H1 (cell line): ENCODE data around the gene SEL1L. TPM values are rescaled to one million over a fixed set of nuclear protein-coding genes. Genes with fewer than 3 reads are reported as not detected.
"Not testable (repeated sequence)": the region's sequence is repeated elsewhere in the genome, so short reads cannot be mapped to it uniquely, and the experiment has no call there.

Experiments used
- CTCF ChIA-PET: fragments of 300-600 bp; sonication (Branson Sonifier 250); formaldehyde crosslinking; loops from one replicate; lab custom pipeline; 2021; ENCODE audit not compliant: partially characterized antibody; lab: Charles Lee
- POLR2A ChIA-PET: fragments of 300-600 bp; sonication (Branson Sonifier 250); formaldehyde crosslinking; loops from one replicate; lab custom pipeline; 2021; ENCODE audit warnings: inconsistent platforms; ENCODE audit not compliant: partially characterized antibody; lab: Charles Lee
- DNase-seq, 2 experiments: peaks; one replicate each; pipeline versions ENCODE4 v3.0.0 to v3.0.0-alpha.2; 2010 to 2022; ENCODE audit warnings: low spot score in 2 of 2, low read depth in 1 of 2, mixed read lengths in 1 of 2
- FAIRE-seq: peaks from 2 replicates; lab custom pipeline; 2011; peaks lifted over from hg19 to GRCh38; lab: Jason Lieb, UNC
- H2AFZ ChIP-seq: 2 replicates; pipeline ENCODE4 v1.8.1; 2012; ENCODE audit warnings: low read length, inconsistent platforms
- H2AK5ac ChIP-seq: 2 replicates; pipeline ENCODE4 v1.6.1; 2013; ENCODE audit warnings: low read depth, low read length
- H2BK120ac ChIP-seq: replicated peaks from 2 replicates; pipeline ENCODE3; 2013; ENCODE audit warnings: low read depth, low read length, inconsistent platforms
- H2BK12ac ChIP-seq: 2 replicates; pipeline ENCODE4 v1.6.1; 2013; ENCODE audit warnings: low read depth, low read length
- H2BK15ac ChIP-seq: 2 replicates; pipeline ENCODE4 v1.6.1; 2013; ENCODE audit warnings: low read length
- H2BK20ac ChIP-seq: 2 replicates; pipeline ENCODE4 v1.6.1; 2013; ENCODE audit warnings: low read length
- H2BK5ac ChIP-seq: 2 replicates; pipeline ENCODE4 v1.6.1; 2013; ENCODE audit warnings: low read depth, low read length
- H3K14ac ChIP-seq: 2 replicates; pipeline ENCODE4 v1.6.1; 2013; ENCODE audit warnings: inconsistent platforms; ENCODE audit not compliant: insufficient read length
- H3K18ac ChIP-seq: 2 replicates; pipeline ENCODE4 v1.6.1; 2013; ENCODE audit warnings: low read length; ENCODE audit errors: extremely low read depth
- H3K23ac ChIP-seq: 2 replicates; pipeline ENCODE4 v1.6.1; 2013; ENCODE audit warnings: inconsistent platforms; ENCODE audit not compliant: insufficient read length
- H3K23me2 ChIP-seq: 2 replicates; pipeline ENCODE4 v1.6.1; 2013; ENCODE audit warnings: low read depth, low read length
- H3K27ac ChIP-seq: 2 replicates; pipeline ENCODE4 v1.6.1; 2011; ENCODE audit warnings: low read depth, low read length, inconsistent platforms
- H3K27me3 ChIP-seq, 4 experiments: replicated peaks in 1 of 4; 1 replicate in 1 of 4; 2 replicates in 3 of 4; pipeline versions ENCODE4 v1.6.1 to v1.8.1; 2011 to 2013; ENCODE audit warnings: low read length in 3 of 4, mild to moderate bottlenecking in 3 of 4, inconsistent platforms in 2 of 4, mixed read lengths in 2 of 4, moderate library complexity in 1 of 4; ENCODE audit not compliant: control insufficient read depth in 3 of 4, insufficient read depth in 3 of 4; ENCODE audit errors: extremely low read depth in 1 of 4
- H3K36me3 ChIP-seq, 4 experiments: 2 replicates each; pipeline versions ENCODE4 v1.6.1 to v1.8.1; 2011 to 2013; ENCODE audit warnings: mild to moderate bottlenecking in 4 of 4, low read length in 3 of 4, moderate library complexity in 2 of 4, control low read depth in 1 of 4, inconsistent platforms in 1 of 4; ENCODE audit not compliant: insufficient read depth in 4 of 4, control insufficient read depth in 2 of 4
- H3K4ac ChIP-seq: replicated peaks from 2 replicates; pipeline ENCODE3; 2013; ENCODE audit warnings: low read length, low read depth, mixed read lengths, inconsistent platforms; ENCODE audit not compliant: insufficient read length
- H3K4me1 ChIP-seq, 4 experiments: replicated peaks in 1 of 4; 1 replicate in 1 of 4; 2 replicates in 3 of 4; pipeline versions ENCODE4 v1.6.1 to v1.8.1; 2011 to 2013; ENCODE audit warnings: low read length in 3 of 4, inconsistent platforms in 2 of 4, mixed read lengths in 1 of 4; ENCODE audit not compliant: insufficient read depth in 4 of 4, control insufficient read depth in 3 of 4
- H3K4me2 ChIP-seq, 2 experiments: 2 replicates each; pipeline versions ENCODE4 v1.6.1 to v1.8.1; 2011 to 2013; ENCODE audit warnings: low read depth in 2 of 2, low read length in 2 of 2, control low read depth in 1 of 2, inconsistent platforms in 1 of 2, mild to moderate bottlenecking in 1 of 2; ENCODE audit not compliant: insufficient read depth in 1 of 2
- H3K4me3 ChIP-seq, 4 experiments: fragments of 200-600, 300-600 bp in 1 of 4; sonication (generic), shearing (Covaris generic), sonication (Bioruptor Twin) in 1 of 4; 2 replicates each; pipeline versions ENCODE4 v1.5.1 to v1.8.1; 2011 to 2016; ENCODE audit warnings: low read length in 4 of 4, low read depth in 3 of 4, control low read depth in 2 of 4, inconsistent platforms in 2 of 4, mild to moderate bottlenecking in 2 of 4, mixed read lengths in 1 of 4, moderate library complexity in 1 of 4; ENCODE audit not compliant: insufficient read depth in 2 of 4; ENCODE audit errors: extremely low read depth in 1 of 4
- H3K56ac ChIP-seq: replicated peaks from 2 replicates; pipeline ENCODE3; 2013; ENCODE audit warnings: low read depth, mild to moderate bottlenecking, mixed read lengths, low read length, inconsistent platforms; ENCODE audit not compliant: insufficient read length
- H3K79me1 ChIP-seq: 2 replicates; pipeline ENCODE4 v1.6.1; 2013; ENCODE audit warnings: low read depth, low read length, control low read depth
- H3K79me2 ChIP-seq, 2 experiments: 2 replicates each; pipeline versions ENCODE4 v1.6.1 to v1.8.1; 2012 to 2013; ENCODE audit warnings: low read length in 2 of 2, mild to moderate bottlenecking in 2 of 2, inconsistent platforms in 1 of 2; ENCODE audit not compliant: insufficient read depth in 2 of 2, control insufficient read depth in 1 of 2
- H3K9ac ChIP-seq, 4 experiments: replicated peaks in 1 of 4; 1 replicate in 1 of 4; 2 replicates in 3 of 4; pipeline versions ENCODE4 v1.6.1 to v1.8.1; 2011 to 2013; ENCODE audit warnings: low read depth in 3 of 4, low read length in 3 of 4, control low read depth in 2 of 4, mild to moderate bottlenecking in 2 of 4, moderate library complexity in 2 of 4, inconsistent platforms in 1 of 4; ENCODE audit errors: extremely low read depth in 1 of 4
- H3K9me3 ChIP-seq, 2 experiments: 2 replicates each; pipeline versions ENCODE4 v1.6.1 to v1.8.1; 2012 to 2013; ENCODE audit warnings: mild to moderate bottlenecking in 2 of 2, moderate library complexity in 2 of 2, control low read depth in 1 of 2, inconsistent platforms in 1 of 2, low read depth in 1 of 2, low read length in 1 of 2, mixed read lengths in 1 of 2; ENCODE audit not compliant: insufficient read depth in 2 of 2
- H4K20me1 ChIP-seq, 2 experiments: replicated peaks in 1 of 2; 2 replicates each; pipeline versions ENCODE3 to v1.8.1; 2011 to 2013; ENCODE audit warnings: inconsistent platforms in 2 of 2, low read length in 2 of 2, mild to moderate bottlenecking in 1 of 2; ENCODE audit not compliant: insufficient read depth in 2 of 2, control insufficient read depth in 1 of 2
- H4K5ac ChIP-seq: 2 replicates; pipeline ENCODE4 v1.6.1; 2013; ENCODE audit warnings: low read length, low read depth, mixed read lengths, inconsistent platforms; ENCODE audit not compliant: insufficient read length
- H4K8ac ChIP-seq: 2 replicates; pipeline ENCODE4 v1.8.0; 2013; ENCODE audit warnings: mild to moderate bottlenecking, moderate library complexity, low read length, inconsistent platforms; ENCODE audit not compliant: insufficient read depth; ENCODE audit errors: extremely low read depth
- H4K91ac ChIP-seq: replicated peaks from 2 replicates; pipeline ENCODE3; 2013; ENCODE audit warnings: low read length, mixed read lengths, inconsistent platforms; ENCODE audit not compliant: insufficient read length
- WGBS, 2 experiments: shearing (Covaris generic) in 1 of 2; methylation state at CpG; one replicate each; pipeline versions ENCODE4 v1.1.6 to v1.1.7; 2013 to 2015; ENCODE audit warnings: low lambda C conversion rate in 2 of 2, mixed read lengths in 2 of 2, inconsistent platforms in 1 of 2, low coverage in 1 of 2, missing lambda C conversion rate in 1 of 2; ENCODE audit not compliant: insufficient replicate concordance in 2 of 2, insufficient coverage in 1 of 2, insufficient read length in 1 of 2; ENCODE audit errors: extremely low coverage in 1 of 2, missing lambda C conversion rate in 1 of 2; 5-methylcytosine and 5-hydroxymethylcytosine counted together
- polyA plus RNA-seq, 7 experiments: library from polyadenylated mRNA; depleted of rRNA in 3 of 7; stranded (reverse) in 5 of 7; unstranded in 2 of 7; fragments of >200 nt in 5 of 7; fragments of 200-250 nt in 2 of 7; gene quantifications; 1 replicate in 5 of 7; 2 replicates in 1 of 7; 4 replicates in 1 of 7; pipeline versions ENCODE4 v1.2.1 to v1.2.3, GENCODE V29; 2011 to 2013; ENCODE audit warnings: missing spikeins in 2 of 7, mixed read lengths in 2 of 7
- total RNA-seq: library from RNA; stranded (reverse); fragmentation: NEBNext Ultra II Directional; extraction: Animal tissue kit (Norgen Biotek cat#: 25700); gene quantifications from 2 replicates; pipeline ENCODE4 v1.2.1, GENCODE V29; 2021

Gene SEL1L
- total and polyA plus RNA-seq, 2 of the 8 experiments (the other 6 are each of a cell fraction or from before 2014, with no cell fraction given) = 4.3 to 34.9 TPM

DNA sequence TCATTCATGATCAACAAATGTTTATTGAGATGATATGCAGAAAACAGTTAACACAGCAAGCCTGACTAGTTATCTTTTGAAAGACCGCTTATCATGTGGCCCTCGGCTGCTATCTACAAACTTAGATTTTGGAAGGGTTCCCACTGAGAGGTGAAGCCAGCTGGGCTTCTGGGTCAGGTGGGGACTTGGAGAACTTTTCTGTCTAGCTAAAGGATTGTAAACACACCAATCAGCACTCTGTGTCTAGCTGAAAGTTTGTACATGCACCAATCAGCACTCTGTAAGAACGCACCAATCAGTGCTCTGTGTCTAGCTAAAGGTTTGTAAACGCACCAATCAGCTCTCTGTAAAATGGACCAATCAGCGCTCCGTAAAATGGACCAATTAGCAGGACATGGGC lies 20.8 kb downstream of the SEL1L start:
- H3K4ac ChIP-seq, H3K14ac ChIP-seq, DNase-seq, H3K27me3 ChIP-seq, H2AK5ac ChIP-seq, H3K23ac ChIP-seq, H2BK120ac ChIP-seq, H3K4me3 ChIP-seq, H2AFZ ChIP-seq, H3K9me3 ChIP-seq, H3K23me2 ChIP-seq, H3K56ac ChIP-seq, FAIRE-seq, H4K5ac ChIP-seq, H2BK15ac ChIP-seq, H3K18ac ChIP-seq, H3K4me1 ChIP-seq, H3K4me2 ChIP-seq, H4K91ac ChIP-seq, H3K79me2 ChIP-seq, H3K36me3 ChIP-seq, H3K9ac ChIP-seq, H4K8ac ChIP-seq, H4K20me1 ChIP-seq, H2BK5ac ChIP-seq, H3K79me1 ChIP-seq, H2BK20ac ChIP-seq, H2BK12ac ChIP-seq, H3K27ac ChIP-seq, POLR2A ChIA-PET: not testable (repeated sequence)
- CTCF ChIA-PET = interaction anchor here (1.0 to 1.5 kb wide), 2 partner anchors 49 to 240 kb away, joined by 3 to 5 read pairs; no protein-coding TSS in a partner anchor
- 97% methylated on average over 6 of the region's 6 CpGs; no CpG with 5 or more reads in 1 of the 2 experiments for WGBS, 2 experiments
